SU-DHL-6 (cell line): ENCODE measurements around the gene NPDC1.

Experiments
- CTCF ChIP-seq: fragments of 200-600 bp; sonication (generic); IDR thresholded peaks from one replicate; pipeline ENCODE4 v1.5.1; 2017; ENCODE audit warnings: antibody characterized with exemption, mild to moderate bottlenecking, low read length, moderate library complexity; ENCODE audit not compliant: insufficient read depth, poor library complexity, severe bottlenecking
- EZH2phosphoT487 ChIP-seq: fragments of 200-600 bp; sonication (generic), shearing (Covaris generic); conservative IDR thresholded peaks from 2 replicates; pipeline ENCODE4 v1.6.1; 2018; ENCODE audit warnings: mild to moderate bottlenecking, antibody characterized with exemption, low read length, moderate library complexity, mixed read lengths

- TF ChIP-seq CTCF (no peak), EZH2phosphoT487 (no peak)
Observed at GRCh38 chr9:137074657-137075274, 28.8 kb upstream of the NPDC1 start.
